GM10248 (cell line): Measurements from ENCODE around the gene CLCN7.

ENCODE experiments used
- CTCF ChIA-PET: fragments of 300-600 bp; sonication (Branson Sonifier 250); formaldehyde crosslinking; extraction: SDS; loops from one replicate; lab custom pipeline; 2021; ENCODE audit warnings: antibody characterized with exemption; lab: Yijun Ruan, JAX
- POLR2A ChIA-PET: fragments of 350-650 bp; sonication (Branson Sonifier 250); formaldehyde crosslinking; extraction: SDS; loops from one replicate; lab custom pipeline; 2020; ENCODE audit warnings: antibody characterized with exemption; lab: Yijun Ruan, JAX
- DNase-seq: peaks from one replicate; pipeline ENCODE4 v3.0.0; 2012; ENCODE audit errors: extremely low spot score
- TF ChIP-seq, protein P1 (sequence below): IDR thresholded peaks from 2 replicates; pipeline ENCODE4 v1.5.1; 2012; ENCODE audit warnings: mild to moderate bottlenecking, low read depth; ENCODE audit errors: extremely low read depth, missing control alignments, control extremely low read depth

The CLCN7 gene

DNA sequence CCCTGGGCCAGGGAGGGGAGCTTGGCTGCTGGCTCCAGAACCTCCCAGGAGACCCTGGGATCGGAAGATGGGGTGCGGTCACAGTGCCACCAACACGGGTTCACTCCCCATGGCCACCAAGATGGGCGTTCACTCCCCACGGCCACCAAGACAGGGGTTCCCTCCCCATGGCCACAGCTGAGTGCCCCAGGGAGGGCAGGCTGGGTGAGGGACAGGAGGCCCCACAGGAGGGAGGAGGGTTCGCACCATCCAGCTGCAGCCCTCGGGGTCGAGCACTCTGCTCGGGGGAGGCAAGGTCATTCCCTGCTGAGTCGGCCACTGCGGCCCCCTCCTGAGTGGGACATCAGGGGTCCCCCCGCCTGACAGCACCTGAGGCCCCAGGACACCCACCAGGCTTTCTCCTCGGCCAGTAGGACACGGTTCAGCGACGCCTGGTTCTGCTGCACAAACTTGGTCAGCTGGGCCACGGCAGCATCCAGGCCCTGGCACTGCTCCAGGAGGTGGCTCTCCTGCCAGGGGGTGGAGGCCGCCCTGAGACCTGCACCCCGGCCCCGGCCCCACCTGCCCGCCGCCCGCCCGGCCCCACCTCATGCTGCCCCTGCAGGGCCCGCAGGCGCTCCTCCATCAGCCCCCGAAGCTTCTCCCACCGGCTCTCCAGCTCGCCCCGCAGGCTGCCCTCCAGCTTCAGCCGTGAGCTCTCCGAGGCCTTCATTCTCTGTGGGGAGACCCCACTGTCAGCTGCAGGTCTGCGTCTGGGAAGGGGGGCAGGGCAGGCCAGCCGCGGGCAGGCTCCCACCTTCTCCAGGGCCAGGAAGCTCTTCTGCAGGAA is 36.4 kb downstream of the CLCN7 start:
- ChIA-PET POLR2A (interaction anchor here (0.5 kb wide), 1 partner anchor 50 kb away, joined by 3 read pairs; no protein-coding TSS in a partner anchor), CTCF (interaction anchor here (0.9 to 1.2 kb wide), 2 partner anchors 8 to 10 kb away, joined by 3 to 4 read pairs; partner anchors contain the start of gene PERCC1)
- TF ChIP-seq, protein P1, sequence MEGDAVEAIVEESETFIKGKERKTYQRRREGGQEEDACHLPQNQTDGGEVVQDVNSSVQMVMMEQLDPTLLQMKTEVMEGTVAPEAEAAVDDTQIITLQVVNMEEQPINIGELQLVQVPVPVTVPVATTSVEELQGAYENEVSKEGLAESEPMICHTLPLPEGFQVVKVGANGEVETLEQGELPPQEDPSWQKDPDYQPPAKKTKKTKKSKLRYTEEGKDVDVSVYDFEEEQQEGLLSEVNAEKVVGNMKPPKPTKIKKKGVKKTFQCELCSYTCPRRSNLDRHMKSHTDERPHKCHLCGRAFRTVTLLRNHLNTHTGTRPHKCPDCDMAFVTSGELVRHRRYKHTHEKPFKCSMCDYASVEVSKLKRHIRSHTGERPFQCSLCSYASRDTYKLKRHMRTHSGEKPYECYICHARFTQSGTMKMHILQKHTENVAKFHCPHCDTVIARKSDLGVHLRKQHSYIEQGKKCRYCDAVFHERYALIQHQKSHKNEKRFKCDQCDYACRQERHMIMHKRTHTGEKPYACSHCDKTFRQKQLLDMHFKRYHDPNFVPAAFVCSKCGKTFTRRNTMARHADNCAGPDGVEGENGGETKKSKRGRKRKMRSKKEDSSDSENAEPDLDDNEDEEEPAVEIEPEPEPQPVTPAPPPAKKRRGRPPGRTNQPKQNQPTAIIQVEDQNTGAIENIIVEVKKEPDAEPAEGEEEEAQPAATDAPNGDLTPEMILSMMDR, result no peak
- DNase-seq, result no peak

DNA sequence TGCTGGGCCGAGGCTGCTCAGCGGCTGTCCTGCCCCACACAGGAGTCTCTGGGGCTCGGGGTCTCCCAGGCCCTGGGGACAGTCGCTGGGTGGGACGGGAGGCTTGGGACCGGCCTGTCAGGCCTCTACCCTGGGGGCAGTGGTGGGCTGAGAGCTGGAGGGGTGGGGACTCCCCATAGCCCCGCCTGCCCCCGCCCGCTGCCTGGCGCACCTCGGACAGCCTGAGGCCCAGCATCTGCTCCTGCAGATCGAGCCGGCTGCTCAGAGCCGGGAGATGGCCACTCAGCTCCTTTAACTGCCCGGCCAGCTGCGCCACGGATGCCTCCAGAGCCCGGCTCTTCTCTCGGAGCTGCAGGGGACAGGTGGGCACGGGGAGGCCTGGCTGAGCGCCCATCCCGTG is 37.2 kb downstream of the CLCN7 start:
- POLR2A ChIA-PET, result no interaction called here
- TF ChIP-seq, protein P1, result no peak
- CTCF ChIA-PET, result interaction anchor here (0.9 kb wide), 1 partner anchor 9 kb away, joined by 3 read pairs; no protein-coding TSS in a partner anchor
- no peak for DNase-seq

- POLR2A ChIA-PET, result no interaction called here
Observed at GRCh38 chr16:1436731-1437355, 38.0 kb downstream of the CLCN7 start.

GRCh38 chr16:1435921-1436697 is 38.7 kb downstream of the CLCN7 start:
- TF ChIP-seq, protein P1, result no peak
- POLR2A ChIA-PET, result no interaction called here
- no peak for DNase-seq
- CTCF ChIA-PET, result interaction anchor here (0.9 kb wide), 1 partner anchor 72 kb away, joined by 3 read pairs; no protein-coding TSS in a partner anchor

More at GRCh38 chr16:1436731-1437355, 38.0 kb downstream of the CLCN7 start:
- CTCF ChIA-PET, result no interaction called here
- DNase-seq, result no peak
- TF ChIP-seq, protein P1, result no peak

DNA sequence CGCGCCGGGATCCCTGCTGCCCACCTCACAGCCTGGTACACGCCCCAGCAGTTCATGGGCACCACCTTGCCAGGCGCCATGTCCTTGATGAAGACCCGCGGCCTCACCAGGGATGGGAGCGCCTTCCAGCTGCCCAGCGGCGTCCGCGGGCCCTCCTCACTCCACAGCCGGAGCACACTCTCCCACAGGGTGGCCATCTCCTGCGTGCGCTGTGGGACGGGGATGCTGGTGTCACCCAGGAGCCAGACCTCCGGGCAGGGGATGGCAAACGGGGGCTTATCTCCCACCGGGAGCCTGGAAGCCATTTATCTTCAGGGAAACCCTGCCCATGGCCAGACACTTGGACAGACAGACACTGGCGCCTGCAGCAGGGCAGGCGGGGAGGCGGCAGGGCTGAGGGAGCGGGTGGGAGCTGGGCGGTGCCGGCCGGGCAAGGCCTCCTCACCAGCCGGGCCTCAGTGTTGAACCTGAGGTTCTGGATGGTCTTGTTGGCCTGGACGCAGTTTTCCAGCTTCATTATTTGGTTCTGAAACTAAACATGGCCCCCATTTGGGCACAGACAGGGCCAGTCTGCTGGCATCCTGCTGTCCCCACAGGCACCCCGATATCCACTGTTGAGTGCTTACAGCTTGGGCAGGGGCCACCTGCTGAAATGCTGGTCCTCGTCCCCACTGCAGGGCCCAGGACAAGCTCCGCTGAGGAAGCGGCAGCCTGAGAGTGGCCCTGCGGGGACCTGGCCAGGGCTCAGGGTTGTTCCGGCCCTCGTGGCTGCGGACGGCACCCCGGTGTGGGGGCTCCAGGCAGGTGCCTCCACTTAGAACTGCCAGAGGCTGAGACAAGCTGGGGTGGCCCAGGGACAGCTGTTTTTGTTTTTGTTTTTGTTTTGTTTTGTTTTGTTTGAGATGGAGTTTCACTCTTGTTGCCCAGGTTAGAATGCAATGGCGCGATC is 39.9 kb downstream of the CLCN7 start:
- POLR2A ChIA-PET, result no interaction called here
- CTCF ChIA-PET, result interaction anchor here (0.9 kb wide), 1 partner anchor 71 kb away, joined by 3 read pairs; no protein-coding TSS in a partner anchor
- TF ChIP-seq, protein P1, result no peak
- no peak for DNase-seq
